Stomach (tissue), 9 donors: ENCODE measurements around the gene PSMD13. TPM values are rescaled to one million over a fixed set of nuclear protein-coding genes. Genes with fewer than 3 reads are reported as not detected.

ENCODE experiments used
- DNase-seq, 2 donors: peaks; one replicate each; pipeline versions ENCODE4 v3.0.0 to v3.0.0-alpha.2; 2013 to 2019
- H3K27ac ChIP-seq, 5 donors: fragments of 200-600 bp in 4 of 5; sonication (generic) in 4 of 5; one replicate each; pipeline ENCODE4 v1.5.1; 2013 to 2019; ENCODE audit warnings: mild to moderate bottlenecking in 1 of 5, moderate library complexity in 1 of 5
- H3K27me3 ChIP-seq, 3 donors: fragments of 200-600 bp; sonication (generic); one replicate each; pipeline ENCODE4 v1.5.1; 2017 to 2019; ENCODE audit warnings: mixed run types in 1 of 3
- H3K36me3 ChIP-seq, 4 donors: fragments of 200-600 bp; sonication (generic); 1 replicate in 3 of 4; 2 replicates in 1 of 4; pipeline ENCODE4 v1.5.1; 2016 to 2019
- H3K4me1 ChIP-seq, 4 donors: fragments of 200-600 bp; sonication (generic); one replicate each; pipeline ENCODE4 v1.5.1; 2016 to 2019
- H3K4me3 ChIP-seq, 4 donors: fragments of 200-600 bp; sonication (generic) in 3 of 4; one replicate each; pipeline ENCODE4 v1.5.1; 2016 to 2019; ENCODE audit warnings: mild to moderate bottlenecking in 1 of 4
- H3K9me3 ChIP-seq, 4 donors: fragments of 200-600 bp; sonication (generic); one replicate each; pipeline ENCODE4 v1.5.1; 2016 to 2019
- EP300 ChIP-seq: sonication (generic); formaldehyde crosslinking; IDR thresholded peaks from one replicate; pipeline ENCODE4 v1.6.1; 2017; ENCODE audit warnings: antibody characterized with exemption
- POLR2A ChIP-seq, 4 donors: fragments of 450-650 bp; IDR thresholded peaks; one replicate each; pipeline ENCODE4 v1.6.1; 2016; ENCODE audit warnings: antibody characterized with exemption in 4 of 4, control low read depth in 2 of 4, mild to moderate bottlenecking in 1 of 4, moderate library complexity in 1 of 4
- POLR2AphosphoS5 ChIP-seq, 3 donors: sonication (generic); formaldehyde crosslinking; IDR thresholded peaks; one replicate each; pipeline ENCODE4 v1.6.1; 2016; ENCODE audit warnings: antibody characterized with exemption in 3 of 3
- WGBS, 5 donors: extraction: QIAGEN DNeasy Blood & Tissue Kit in 3 of 5; methylation state at CpG; one replicate each; pipeline versions ENCODE4 v1.1.5 to v1.1.7; 2013 to 2018; 5-methylcytosine and 5-hydroxymethylcytosine counted together
- intact Hi-C: fragments of 100-400 bp; cut with DNase I; formaldehyde crosslinking; loops from one replicate; pipeline ENCODE4 v1.15.1; 2023; ENCODE audit warnings: low total_unique reads
- polyA plus RNA-seq, 3 donors: library from polyadenylated mRNA; stranded (reverse); fragments of 200-250 nt; gene quantifications; one replicate each; pipeline ENCODE4 v1.2.3, GENCODE V29; 2013
- total RNA-seq, 5 donors: library from RNA; depleted of rRNA; stranded (reverse); fragments of >200 nt; gene quantifications; one replicate each; pipeline versions ENCODE4 v1.1.0 to v1.2.3, GENCODE V29; 2014 to 2016
- TF ChIP-seq, protein P1 (sequence below), 7 experiments: fragments of 450-650 bp in 4 of 7; fragments of 200-600 bp in 3 of 7; sonication (generic) in 3 of 7; IDR thresholded peaks; one replicate each; pipeline ENCODE4 v1.5.1; 2016 to 2019; ENCODE audit warnings: antibody characterized with exemption in 7 of 7, control low read depth in 2 of 7, mild to moderate bottlenecking in 1 of 7
- donor health status: healthy with polysubstance abuse.
- donor health status: Bipolar disorder and iron deficiency.
- donor health status: healthy.

Gene PSMD13
- total and polyA plus RNA-seq, 8 donors, result 36.2 to 132 (median 111) TPM

DNA sequence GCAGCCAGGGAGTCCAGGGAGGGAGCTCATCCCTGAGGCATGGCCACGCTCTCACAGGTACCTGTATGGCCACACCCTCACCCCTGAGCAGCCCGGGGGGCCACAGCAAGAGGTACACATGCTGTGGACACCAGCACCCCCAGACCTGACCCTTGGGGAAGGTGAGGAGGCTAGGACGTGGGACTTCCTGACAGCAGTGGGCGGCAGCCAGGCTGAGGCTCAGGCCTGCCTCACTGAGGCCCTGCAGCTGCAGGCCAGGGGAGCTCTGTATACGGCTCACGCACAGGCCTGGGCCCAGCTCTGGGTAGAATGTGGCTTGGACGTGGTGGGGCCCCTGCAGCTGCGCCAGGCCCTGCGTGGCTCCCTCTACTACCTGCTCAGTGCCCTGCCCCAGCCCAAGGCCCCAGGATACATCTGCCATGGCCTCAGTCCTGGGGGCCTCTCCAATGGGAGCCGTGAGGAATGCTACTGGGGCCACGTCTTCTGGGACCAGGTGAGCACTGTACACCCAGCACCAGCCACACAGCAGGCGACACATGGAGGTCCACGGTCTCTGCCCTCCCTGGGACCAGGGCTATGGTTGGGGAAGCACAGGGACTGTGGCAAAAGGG, 54.0 kb downstream of the PSMD13 start:
- no peak for DNase-seq
- intact Hi-C loops, result no loop called here
- no peak overlapping the region for H3K27ac ChIP-seq
- TF ChIP-seq POLR2A (IDR thresholded peaks at IDR 0.05) (no peak), EP300 (no peak), POLR2AphosphoS5 (IDR thresholded peaks at IDR 0.05) (no peak)
- TF ChIP-seq, protein P1, sequence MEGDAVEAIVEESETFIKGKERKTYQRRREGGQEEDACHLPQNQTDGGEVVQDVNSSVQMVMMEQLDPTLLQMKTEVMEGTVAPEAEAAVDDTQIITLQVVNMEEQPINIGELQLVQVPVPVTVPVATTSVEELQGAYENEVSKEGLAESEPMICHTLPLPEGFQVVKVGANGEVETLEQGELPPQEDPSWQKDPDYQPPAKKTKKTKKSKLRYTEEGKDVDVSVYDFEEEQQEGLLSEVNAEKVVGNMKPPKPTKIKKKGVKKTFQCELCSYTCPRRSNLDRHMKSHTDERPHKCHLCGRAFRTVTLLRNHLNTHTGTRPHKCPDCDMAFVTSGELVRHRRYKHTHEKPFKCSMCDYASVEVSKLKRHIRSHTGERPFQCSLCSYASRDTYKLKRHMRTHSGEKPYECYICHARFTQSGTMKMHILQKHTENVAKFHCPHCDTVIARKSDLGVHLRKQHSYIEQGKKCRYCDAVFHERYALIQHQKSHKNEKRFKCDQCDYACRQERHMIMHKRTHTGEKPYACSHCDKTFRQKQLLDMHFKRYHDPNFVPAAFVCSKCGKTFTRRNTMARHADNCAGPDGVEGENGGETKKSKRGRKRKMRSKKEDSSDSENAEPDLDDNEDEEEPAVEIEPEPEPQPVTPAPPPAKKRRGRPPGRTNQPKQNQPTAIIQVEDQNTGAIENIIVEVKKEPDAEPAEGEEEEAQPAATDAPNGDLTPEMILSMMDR (IDR thresholded peaks at IDR 0.05), result no peak
- H3K36me3 ChIP-seq, result peaks cover 0 to 42% (median 33%) of the 10 kb centered on the region in 4 donors
- H3K4me1 ChIP-seq, result peaks cover 4 to 31% (median 28%) of the 10 kb centered on the region in 4 donors
- H3K4me3 ChIP-seq, result no peak overlapping the region
- no peaks in the 10 kb centered on the region for H3K9me3 ChIP-seq
- peaks cover 0 to 19% (median 4%) of the 10 kb centered on the region in 3 donors for H3K27me3 ChIP-seq
- 83 to 91% (median 89%) methylated on average over 3 to 13 of the region's 13 CpGs for WGBS, 5 donors

DNA sequence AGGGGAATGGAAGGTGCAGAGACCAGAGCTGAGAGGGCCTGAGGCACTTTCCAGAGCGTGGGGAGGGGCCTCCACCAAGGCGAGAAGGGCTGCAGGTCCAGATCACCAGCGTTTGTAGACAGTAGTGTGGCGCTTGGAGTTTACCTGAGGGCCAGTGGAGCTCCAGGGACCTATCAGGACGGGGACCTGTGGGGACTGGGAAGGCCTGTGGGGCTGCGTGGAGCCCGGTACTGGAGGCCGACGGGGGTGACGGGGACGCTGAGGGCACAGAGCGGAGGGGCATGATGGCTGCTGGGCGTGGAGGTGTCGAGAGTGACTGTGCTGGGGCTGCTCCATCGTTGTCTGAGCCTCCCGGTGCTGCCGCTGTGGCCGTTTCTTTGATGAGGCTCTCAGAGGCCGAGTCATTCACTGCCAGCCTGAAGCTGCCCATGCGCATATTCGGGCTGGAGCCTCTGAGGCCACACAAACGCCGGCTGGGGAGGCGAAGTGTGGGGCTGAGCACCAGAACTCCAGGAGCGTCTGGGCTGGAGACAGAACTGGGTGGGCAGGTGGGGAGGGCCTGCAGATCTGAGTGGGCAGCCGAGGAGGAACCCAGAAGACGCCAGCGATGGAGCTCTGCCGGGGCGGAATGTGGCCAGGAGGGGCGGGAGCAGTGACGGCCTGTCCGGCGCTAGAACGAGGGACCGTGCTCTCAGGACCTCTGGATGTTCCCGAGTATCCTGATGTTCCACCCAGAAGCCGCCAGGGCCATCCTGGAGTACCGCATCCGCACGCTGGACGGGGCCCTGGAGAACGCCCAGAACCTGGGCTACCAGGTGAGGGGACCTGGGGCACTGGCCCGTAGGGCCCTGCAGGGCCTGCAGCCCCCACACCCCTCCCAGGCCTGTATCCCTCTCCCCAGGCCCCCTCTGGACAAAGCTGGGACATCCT, 54.8 kb downstream of the PSMD13 start:
- intact Hi-C loops, result no loop called here
- H3K27me3 ChIP-seq, result peaks cover 0 to 22% (median 4%) of the 10 kb centered on the region in 3 donors
- H3K9me3 ChIP-seq, result no peaks in the 10 kb centered on the region
- H3K36me3 ChIP-seq, result peaks cover 0 to 42% (median 33%) of the 10 kb centered on the region in 4 donors
- TF ChIP-seq POLR2AphosphoS5 (IDR thresholded peaks at IDR 0.05), result no peak
- no peak for TF ChIP-seq EP300
- TF ChIP-seq, protein P1 (IDR thresholded peaks at IDR 0.05), result no peak
- TF ChIP-seq POLR2A (IDR thresholded peaks at IDR 0.05), result no peak
- DNase-seq, result no peak
- H3K27ac ChIP-seq, result no peak overlapping the region
- H3K4me1 ChIP-seq, result peaks cover 4 to 31% (median 28%) of the 10 kb centered on the region in 4 donors
- H3K4me3 ChIP-seq, result no peak overlapping the region
- 87 to 93% (median 89%) methylated on average over 38 to 44 of the region's 44 CpGs for WGBS, 5 donors

DNA sequence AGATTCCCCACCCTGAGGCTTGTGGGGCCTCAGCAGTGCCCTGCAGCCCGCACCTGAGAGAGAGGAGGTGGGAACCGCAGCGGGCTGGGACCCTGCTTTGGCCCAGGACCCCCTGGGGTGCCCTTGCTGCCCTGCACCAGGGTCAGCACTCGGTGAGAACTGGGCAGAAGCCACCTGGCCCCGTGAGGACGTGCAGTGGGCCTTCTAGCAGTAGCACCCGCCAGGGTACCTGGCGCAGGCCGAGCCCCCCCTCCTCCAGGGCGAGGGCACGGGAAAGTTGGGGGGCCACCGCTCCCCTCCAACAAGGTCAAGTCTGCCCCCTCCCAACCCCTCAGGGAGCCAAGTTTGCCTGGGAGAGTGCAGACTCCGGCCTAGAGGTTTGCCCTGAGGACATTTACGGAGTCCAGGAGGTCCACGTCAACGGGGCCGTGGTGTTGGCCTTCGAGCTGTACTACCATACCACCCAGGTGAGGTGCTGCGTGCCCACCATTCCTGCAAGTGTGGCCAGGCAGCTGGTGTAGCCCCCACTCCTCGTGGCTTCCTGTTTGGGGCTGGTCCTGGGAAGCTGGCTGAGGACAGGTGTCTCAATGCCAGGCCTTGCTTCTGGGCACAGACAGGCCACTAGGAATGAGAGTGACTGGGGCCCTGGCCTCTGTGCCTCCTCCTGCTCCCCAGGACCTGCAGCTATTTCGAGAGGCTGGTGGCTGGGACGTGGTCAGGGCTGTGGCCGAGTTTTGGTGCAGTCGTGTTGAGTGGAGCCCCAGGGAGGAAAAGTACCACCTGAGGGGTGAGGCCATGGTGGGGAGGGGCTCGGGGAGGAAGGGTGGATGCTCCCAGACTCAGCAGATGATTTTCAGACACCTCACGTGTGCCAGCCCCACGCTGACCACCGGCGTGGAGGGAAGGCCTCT, 55.7 kb downstream of the PSMD13 start:
- H3K27ac ChIP-seq, result no peak overlapping the region
- intact Hi-C loops, result no loop called here
- DNase-seq, result no peak
- TF ChIP-seq, protein P1 (IDR thresholded peaks at IDR 0.05), result no peak
- TF ChIP-seq POLR2AphosphoS5 (IDR thresholded peaks at IDR 0.05), result no peak
- no peak for TF ChIP-seq EP300
- TF ChIP-seq POLR2A (IDR thresholded peaks at IDR 0.05), result no peak
- peaks cover 0 to 23% (median 4%) of the 10 kb centered on the region in 3 donors for H3K27me3 ChIP-seq
- peaks cover 0 to 42% (median 33%) of the 10 kb centered on the region in 4 donors for H3K36me3 ChIP-seq
- WGBS, 5 donors, result 90 to 100% (median 91%) methylated on average over 9 to 29 of the region's 29 CpGs
- no peaks in the 10 kb centered on the region for H3K9me3 ChIP-seq
- H3K4me1 ChIP-seq, result peaks cover 4 to 35% (median 32%) of the 10 kb centered on the region in 4 donors
- H3K4me3 ChIP-seq, result no peak overlapping the region
